CD8-positive, alpha-beta memory T cell (primary cell): ENCODE results near the gene PDXP. TPM values are rescaled to one million over a fixed set of nuclear protein-coding genes. Genes with fewer than 3 reads are reported as not detected.

Experiments used
- CTCF ChIA-PET: fragments of 350-600 bp; sonication (Branson Sonifier 250); formaldehyde crosslinking; loops from one replicate; lab custom pipeline; 2021; ENCODE audit warnings: antibody characterized with exemption; lab: Charles Lee
- POLR2A ChIA-PET: fragments of 350-600 bp; sonication (Branson Sonifier 250); formaldehyde crosslinking; loops from one replicate; lab custom pipeline; 2021; ENCODE audit warnings: antibody characterized with exemption; lab: Charles Lee
- DNase-seq, 5 donors: peaks; one replicate each; pipeline versions ENCODE4 v3.0.0 to v3.0.0-alpha.2; 2020 to 2022; ENCODE audit warnings: mixed read lengths in 1 of 5
- H3K27ac ChIP-seq: one replicate; pipeline ENCODE4 v1.7.0; 2013; ENCODE audit warnings: low read depth, mild to moderate bottlenecking, low read length, moderate library complexity
- H3K27me3 ChIP-seq: 2 replicates; pipeline ENCODE4 v1.7.0; 2013; ENCODE audit warnings: low read length, mild to moderate bottlenecking; ENCODE audit not compliant: insufficient read depth, poor library complexity, severe bottlenecking
- H3K36me3 ChIP-seq: 2 replicates; pipeline ENCODE4 v1.7.0; 2013; ENCODE audit warnings: mild to moderate bottlenecking, low read length, moderate library complexity; ENCODE audit not compliant: insufficient read depth
- H3K4me1 ChIP-seq: 2 replicates; pipeline ENCODE4 v1.7.0; 2013; ENCODE audit warnings: mild to moderate bottlenecking, low read length, moderate library complexity; ENCODE audit not compliant: insufficient read depth
- H3K4me3 ChIP-seq: 2 replicates; pipeline ENCODE4 v1.7.0; 2013; ENCODE audit warnings: mild to moderate bottlenecking, low read length
- H3K9me3 ChIP-seq: 2 replicates; pipeline ENCODE4 v1.7.0; 2013; ENCODE audit warnings: mild to moderate bottlenecking, low read length
- H3K27ac Mint-ChIP-seq, 8 donors: one replicate each; pipeline ENCODE4 v1.8.0; 2020 to 2021; ENCODE audit warnings: mixed read lengths in 8 of 8, mild to moderate bottlenecking in 6 of 8, inconsistent platforms in 3 of 8, moderate library complexity in 3 of 8
- H3K27me3 Mint-ChIP-seq, 2 donors: one replicate each; pipeline ENCODE4 v1.8.0; 2020 to 2021; ENCODE audit warnings: mixed read lengths in 2 of 2, mild to moderate bottlenecking in 1 of 2, moderate library complexity in 1 of 2
- H3K36me3 Mint-ChIP-seq, 3 donors: one replicate each; pipeline ENCODE4 v1.8.0; 2020 to 2021; ENCODE audit warnings: mixed read lengths in 3 of 3, inconsistent platforms in 1 of 3, mild to moderate bottlenecking in 1 of 3
- H3K4me1 Mint-ChIP-seq, 3 donors: one replicate each; pipeline ENCODE4 v1.8.0; 2020 to 2021; ENCODE audit warnings: mixed read lengths in 3 of 3, inconsistent platforms in 1 of 3, mild to moderate bottlenecking in 1 of 3
- H3K4me3 Mint-ChIP-seq, 7 donors: one replicate each; pipeline ENCODE4 v1.8.0; 2020 to 2021; ENCODE audit warnings: mixed read lengths in 7 of 7, mild to moderate bottlenecking in 6 of 7, moderate library complexity in 4 of 7, inconsistent platforms in 2 of 7
- H3K9me3 Mint-ChIP-seq, 5 donors: one replicate each; pipeline ENCODE4 v1.8.0; 2020 to 2022; ENCODE audit warnings: mixed read lengths in 5 of 5, mild to moderate bottlenecking in 3 of 5, moderate library complexity in 2 of 5, inconsistent platforms in 1 of 5
- polyA plus RNA-seq: library from polyadenylated mRNA; unstranded; fragments of 300-500 nt; fragmentation: Illumina TruSeq; gene quantifications from one replicate; pipeline ENCODE4 v1.2.3, GENCODE V29; 2021
- total RNA-seq, 2 experiments: library from RNA; stranded (reverse); gene quantifications; one replicate each; pipeline ENCODE4 v1.2.3, GENCODE V29; 2021

The PDXP gene
- total and polyA plus RNA-seq, 3 experiments from 2014 or later = 7.1 to 37.8 (median 36.0) TPM

DNA sequence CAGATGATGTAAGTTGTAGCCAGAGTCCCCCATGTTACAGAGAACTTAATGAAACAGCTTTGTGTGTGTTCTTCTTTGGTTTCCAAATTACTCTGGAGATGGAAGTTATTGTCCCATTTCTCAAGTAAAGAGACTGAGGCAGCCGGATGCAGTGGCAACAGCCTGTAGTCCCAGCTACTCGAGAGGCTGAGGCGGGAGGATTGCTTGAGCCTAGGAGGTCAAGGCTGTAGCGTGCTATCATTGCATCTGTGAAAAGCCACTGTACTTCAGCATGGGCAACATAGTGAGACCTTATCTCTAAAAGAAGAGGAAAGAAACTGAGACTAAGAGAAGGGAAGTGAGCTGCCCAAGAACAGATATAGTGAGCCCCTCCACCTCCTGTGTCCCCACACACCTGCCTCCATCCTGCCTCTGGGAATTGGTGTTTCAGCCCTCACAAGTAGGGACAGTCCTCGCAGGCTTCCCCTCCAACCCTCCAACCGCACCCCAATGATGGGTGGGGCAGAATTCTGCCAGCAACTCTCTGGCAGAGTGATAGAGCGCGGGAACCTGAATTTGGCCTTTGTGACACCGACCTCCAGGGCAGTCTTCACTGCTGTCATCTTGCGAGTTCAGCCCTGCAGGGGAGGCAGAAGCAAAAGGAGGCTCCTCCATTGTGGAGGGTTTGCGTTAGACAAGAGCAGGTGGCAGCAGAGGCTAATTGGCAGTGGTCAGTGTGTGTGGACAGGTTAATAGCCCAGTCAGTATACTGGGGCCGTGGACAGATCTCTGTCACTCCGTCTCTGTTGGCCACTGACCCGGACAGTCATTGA is 1.6 kb downstream of the PDXP start:
- Mint-ChIP-seq H3K27ac (peak overlapping the region; percentile 47 to 81 (median 67)), H3K4me3 (peak overlapping the region; percentile 78 to 89 (median 80)), H3K36me3 (peaks cover 0 to 11% (median 0%) of the 10 kb centered on the region in 3 donors), H3K4me1 (peaks cover 34 to 47% (median 36%) of the 10 kb centered on the region in 3 donors), H3K9me3 (no peaks in the 10 kb centered on the region), H3K27me3 (no peaks in the 10 kb centered on the region)
- Histone ChIP-seq H3K4me3 (peak overlapping the region; percentile 46), H3K9me3 (no peaks in the 10 kb centered on the region), H3K27ac (peak overlapping the region; percentile 6), H3K4me1 (peaks cover 31% of the 10 kb centered on the region), H3K36me3 (no peaks in the 10 kb centered on the region), H3K27me3 (no peaks in the 10 kb centered on the region)
- ChIA-PET CTCF (interaction anchor here (0.7 to 20.3 kb wide), 11 partner anchors 10 to 52 kb away, joined by 3 to 285 read pairs (median 7); partner anchors contain the start of genes GGA1, LGALS1, NOL12 and SH3BP1), POLR2A (interaction anchor here (0.5 to 4.3 kb wide), 3 partner anchors 16 to 38 kb away, joined by 9 to 59 read pairs (median 50); partner anchors contain the start of gene LGALS1)
- no peak for DNase-seq

DNA sequence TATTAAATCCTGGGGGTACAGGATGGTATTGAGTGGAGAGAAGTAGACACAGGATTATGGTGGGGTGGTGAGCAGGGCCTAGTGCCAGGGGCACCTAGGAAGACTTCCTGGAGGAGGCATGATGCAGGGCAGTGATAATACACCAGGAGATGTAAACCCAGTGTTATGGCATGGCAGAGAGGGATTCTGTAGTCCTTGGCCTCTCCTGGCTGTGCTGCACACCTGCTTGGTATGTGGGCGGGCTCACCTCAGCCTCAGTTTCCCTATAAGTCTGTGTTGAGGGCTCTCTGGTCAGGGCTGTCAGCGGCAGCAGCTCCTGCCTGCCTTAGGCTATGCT is 2.2 kb downstream of the PDXP start:
- ChIA-PET CTCF (interaction anchor here (1.2 to 20.3 kb wide), 9 partner anchors 9 to 203 kb away, joined by 4 to 285 read pairs (median 6); partner anchors contain the start of genes GGA1, LGALS1, NOL12 and SH3BP1), POLR2A (interaction anchor here (1.1 to 3.8 kb wide), 3 partner anchors 14 to 15 kb away, joined by 3 to 59 read pairs (median 5); partner anchors contain the start of gene LGALS1)
- Mint-ChIP-seq H3K9me3 (no peaks in the 10 kb centered on the region), H3K27me3 (no peaks in the 10 kb centered on the region), H3K27ac (peak overlapping the region in 3 of 8 donors; percentile 56 to 83 (median 61)), H3K4me1 (peaks cover 34 to 47% (median 36%) of the 10 kb centered on the region in 3 donors), H3K4me3 (peak overlapping the region in 6 of 7 donors; percentile 34 to 81 (median 78)), H3K36me3 (peaks cover 0 to 11% (median 0%) of the 10 kb centered on the region in 3 donors)
- DNase-seq = no peak
- H3K9me3 ChIP-seq = no peaks in the 10 kb centered on the region
- peaks cover 31% of the 10 kb centered on the region for H3K4me1 ChIP-seq
- H3K4me3 ChIP-seq = no peak overlapping the region
- no peaks in the 10 kb centered on the region for H3K36me3 ChIP-seq
- H3K27ac ChIP-seq = peak overlapping the region; percentile 6
- H3K27me3 ChIP-seq = no peaks in the 10 kb centered on the region

DNA sequence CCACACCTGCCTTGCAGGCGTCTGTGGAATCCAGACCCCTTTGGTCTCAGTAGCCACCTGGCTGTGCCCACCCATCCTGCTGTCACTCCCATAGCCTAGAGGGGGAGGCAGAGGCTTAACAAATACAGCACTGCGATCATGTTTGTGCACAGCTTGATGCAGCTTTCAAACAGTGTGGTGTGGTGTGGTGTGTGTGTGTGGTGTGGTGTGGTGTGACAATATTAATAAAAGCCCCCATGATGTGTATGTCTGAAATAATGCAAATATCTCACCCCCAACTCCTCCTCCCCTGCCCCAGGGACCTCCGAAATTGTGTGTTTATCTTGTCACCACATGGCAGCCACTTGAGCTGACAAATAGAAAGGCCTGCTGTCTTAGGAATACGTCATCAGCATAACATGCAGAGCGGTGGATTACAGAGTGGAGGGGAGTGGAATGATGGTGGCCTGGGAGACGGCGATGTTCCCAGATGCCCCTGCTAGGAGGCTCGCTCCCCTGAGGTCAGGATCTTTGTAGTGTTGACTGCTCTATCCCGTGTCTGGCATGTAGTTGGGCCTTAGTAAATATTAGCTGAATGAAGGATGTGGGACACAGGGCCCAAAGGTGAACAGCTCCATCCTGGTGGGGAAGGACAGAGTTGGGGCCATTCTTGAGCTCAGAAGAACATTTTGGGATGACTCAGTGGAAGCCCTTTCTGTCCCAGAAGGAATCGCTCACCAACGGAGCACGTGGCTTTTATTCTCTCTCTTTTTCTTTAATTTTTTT is 2.8 kb downstream of the PDXP start:
- peak overlapping the region in 2 of 7 donors; percentile 52 to 54 for H3K4me3 Mint-ChIP-seq

DNA sequence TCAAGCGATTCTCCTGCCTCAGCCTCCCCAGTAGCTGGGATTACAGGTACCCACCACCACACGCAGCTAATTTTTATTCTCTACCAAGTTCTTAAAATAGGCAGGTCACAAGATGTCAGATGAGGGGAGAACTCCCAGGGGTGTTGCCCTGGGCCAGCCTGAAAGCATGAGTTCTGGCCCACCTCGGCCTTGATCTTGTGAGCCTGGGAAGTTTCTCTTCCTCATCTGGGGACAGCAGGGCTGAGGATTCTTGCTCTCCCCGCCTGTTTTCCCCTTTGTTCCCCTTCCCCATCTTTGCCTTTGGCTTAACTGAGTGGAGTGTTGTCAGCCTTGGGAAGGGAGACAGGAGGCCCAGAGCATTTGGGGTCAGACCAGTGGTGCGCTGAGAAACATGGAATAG is 3.5 kb downstream of the PDXP start:
- no peak for DNase-seq
- Mint-ChIP-seq H3K4me3 (no peak overlapping the region), H3K27me3 (no peaks in the 10 kb centered on the region), H3K9me3 (no peaks in the 10 kb centered on the region), H3K4me1 (peaks cover 34 to 47% (median 36%) of the 10 kb centered on the region in 3 donors), H3K36me3 (peaks cover 0 to 10% (median 0%) of the 10 kb centered on the region in 3 donors), H3K27ac (peak overlapping the region in 1 of 8 donors; percentile 29)
- no peaks in the 10 kb centered on the region for H3K9me3 ChIP-seq
- CTCF ChIA-PET = interaction anchor here (1.1 to 20.3 kb wide), 8 partner anchors 10 to 201 kb away, joined by 4 to 285 read pairs (median 5); partner anchors contain the start of genes LGALS1, NOL12 and SH3BP1
- H3K36me3 ChIP-seq = no peaks in the 10 kb centered on the region
- no peak overlapping the region for H3K27ac ChIP-seq
- no peaks in the 10 kb centered on the region for H3K27me3 ChIP-seq
- H3K4me1 ChIP-seq = peaks cover 31% of the 10 kb centered on the region
- POLR2A ChIA-PET = interaction anchor here (0.9 to 1.5 kb wide), 4 partner anchors 9 to 19 kb away, joined by 3 to 5 read pairs (median 3); partner anchors contain the start of gene LGALS1
- no peak overlapping the region for H3K4me3 ChIP-seq

More for the DNA sequence above, 2.8 kb downstream of the PDXP start:
- Mint-ChIP-seq H3K27ac (peak overlapping the region in 4 of 8 donors; percentile 26 to 83 (median 62)), H3K36me3 (peaks cover 0 to 8% (median 0%) of the 10 kb centered on the region in 3 donors), H3K27me3 (no peaks in the 10 kb centered on the region), H3K9me3 (no peaks in the 10 kb centered on the region), H3K4me1 (peaks cover 34 to 47% (median 36%) of the 10 kb centered on the region in 3 donors)
- Histone ChIP-seq H3K27me3 (no peaks in the 10 kb centered on the region), H3K4me1 (peaks cover 31% of the 10 kb centered on the region), H3K4me3 (no peak overlapping the region), H3K36me3 (no peaks in the 10 kb centered on the region), H3K27ac (no peak overlapping the region), H3K9me3 (no peaks in the 10 kb centered on the region)
- ChIA-PET CTCF (interaction anchor here (1.1 to 20.3 kb wide), 11 partner anchors 9 to 202 kb away, joined by 4 to 285 read pairs (median 5); partner anchors contain the start of genes LGALS1, NOL12 and SH3BP1), POLR2A (interaction anchor here (0.5 to 1.5 kb wide), 5 partner anchors 10 to 18 kb away, joined by 3 to 5 read pairs (median 3); partner anchors contain the start of gene LGALS1)
- DNase-seq = peak in 2 of 5 donors; percentile 53 to 67

DNA sequence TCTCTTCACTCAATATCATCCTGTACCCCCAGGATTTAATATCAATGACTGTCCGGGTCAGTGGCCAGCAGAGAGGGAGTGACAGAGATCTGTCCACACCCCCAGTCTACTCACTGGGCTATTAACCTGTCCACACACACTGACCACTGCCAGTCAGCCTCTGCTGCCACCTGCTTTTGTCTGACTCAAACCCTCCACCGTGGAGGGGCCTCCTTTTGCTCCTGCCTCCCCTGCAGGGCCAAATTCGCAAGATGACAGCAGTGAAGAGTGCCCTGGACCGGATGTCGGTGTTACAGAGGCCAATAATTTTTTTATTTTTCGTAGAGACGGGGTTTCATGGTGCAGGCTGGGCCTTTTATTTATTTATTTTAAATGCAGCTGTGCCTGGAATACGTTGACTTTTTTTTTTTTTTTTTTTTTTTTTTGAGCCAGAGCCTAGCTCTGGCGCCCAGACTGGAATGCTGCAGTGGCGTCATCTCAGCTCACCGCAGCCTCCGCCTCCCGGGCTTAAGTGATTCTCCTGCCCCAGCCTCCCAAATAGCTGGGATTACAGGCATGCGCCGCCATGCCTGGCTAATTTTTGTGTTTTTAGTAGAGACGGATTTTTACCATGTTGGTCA is 5.1 kb downstream of the PDXP start:
- POLR2A ChIA-PET = interaction anchor here (0.6 to 1.4 kb wide), 2 partner anchors 34 to 36 kb away, joined by 4 read pairs; no protein-coding TSS in a partner anchor
- CTCF ChIA-PET = interaction anchor here (1.0 to 20.3 kb wide), 6 partner anchors 8 to 57 kb away, joined by 4 to 285 read pairs (median 6); partner anchors contain the start of genes LGALS1, NOL12 and SH3BP1
- H3K4me3 Mint-ChIP-seq = no peak overlapping the region
- H3K36me3 ChIP-seq = no peaks in the 10 kb centered on the region
- no peak overlapping the region for H3K4me3 ChIP-seq
- peaks cover 23% of the 10 kb centered on the region for H3K4me1 ChIP-seq
- peaks cover 0 to 7% (median 0%) of the 10 kb centered on the region in 3 donors for H3K36me3 Mint-ChIP-seq
- no peaks in the 10 kb centered on the region for H3K9me3 ChIP-seq
- no peak for DNase-seq
- peaks cover 24 to 36% (median 26%) of the 10 kb centered on the region in 3 donors for H3K4me1 Mint-ChIP-seq
- H3K9me3 Mint-ChIP-seq = no peaks in the 10 kb centered on the region
- H3K27me3 Mint-ChIP-seq = no peaks in the 10 kb centered on the region
- no peak overlapping the region for H3K27ac ChIP-seq
- H3K27ac Mint-ChIP-seq = peak overlapping the region in 1 of 8 donors; percentile 58
- no peaks in the 10 kb centered on the region for H3K27me3 ChIP-seq

DNA sequence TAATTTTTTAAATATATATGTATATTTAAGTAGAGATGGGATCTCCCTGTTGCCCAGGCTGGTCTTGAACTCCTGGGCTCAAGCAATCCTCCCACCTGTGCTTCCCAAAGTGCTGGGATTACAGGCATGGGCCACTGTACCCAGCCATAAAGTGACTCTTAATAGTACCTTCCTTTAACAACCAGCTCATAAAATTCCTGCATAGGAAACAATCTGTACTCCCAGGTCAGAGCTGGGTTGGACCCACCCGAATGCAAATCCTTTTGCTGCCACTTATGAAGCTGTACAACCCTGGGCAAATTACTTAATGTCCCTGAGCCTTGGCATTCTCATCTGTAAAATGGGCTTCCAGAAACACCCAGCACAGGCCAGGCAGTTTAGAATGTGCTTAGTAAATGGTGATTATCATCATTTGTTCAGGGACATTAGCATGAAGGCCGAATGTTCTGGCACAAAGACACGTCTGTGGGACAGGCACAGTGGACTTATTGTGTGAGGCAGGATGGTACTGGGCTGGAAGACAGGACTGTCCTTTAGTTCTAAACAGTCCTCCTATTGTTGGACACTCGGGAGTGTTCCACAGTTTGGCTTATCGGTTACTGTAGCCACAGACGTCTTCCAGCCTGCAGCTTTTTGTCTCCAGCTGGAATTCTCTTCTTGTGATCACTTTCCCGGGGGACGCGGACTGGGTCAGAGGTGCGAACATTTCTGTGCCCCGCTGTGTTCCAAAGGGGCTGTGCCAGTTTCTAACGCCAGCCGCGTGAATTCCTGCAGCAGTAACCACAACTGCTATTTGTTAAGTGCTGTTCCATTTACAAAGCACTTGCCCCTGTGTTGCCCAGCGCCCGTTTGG is 6.0 kb downstream of the PDXP start:
- H3K4me3 ChIP-seq = no peak overlapping the region
- peaks cover 0 to 7% (median 0%) of the 10 kb centered on the region in 3 donors for H3K36me3 Mint-ChIP-seq
- no peaks in the 10 kb centered on the region for H3K27me3 ChIP-seq
- no peak overlapping the region for H3K4me3 Mint-ChIP-seq
- peaks cover 19% of the 10 kb centered on the region for H3K4me1 ChIP-seq
- POLR2A ChIA-PET = interaction anchor here (0.6 to 1.4 kb wide), 2 partner anchors 33 to 37 kb away, joined by 4 read pairs; no protein-coding TSS in a partner anchor
- H3K27ac ChIP-seq = no peak overlapping the region
- no peak for DNase-seq
- H3K4me1 Mint-ChIP-seq = peaks cover 21 to 34% (median 22%) of the 10 kb centered on the region in 3 donors
- no peaks in the 10 kb centered on the region for H3K9me3 ChIP-seq
- CTCF ChIA-PET = interaction anchor here (1.0 to 20.3 kb wide), 5 partner anchors 9 to 58 kb away, joined by 4 to 285 read pairs (median 5); partner anchors contain the start of genes LGALS1, NOL12 and SH3BP1
- no peaks in the 10 kb centered on the region for H3K27me3 Mint-ChIP-seq
- no peaks in the 10 kb centered on the region for H3K36me3 ChIP-seq
- H3K27ac Mint-ChIP-seq = no peak overlapping the region
- no peaks in the 10 kb centered on the region for H3K9me3 Mint-ChIP-seq
